ENCODE data around the gene TST.
"Not testable (repeated sequence)": the region's sequence is repeated elsewhere in the genome, so short reads cannot be mapped to it uniquely, and the experiment has no call there.

Gene TST

DNA sequence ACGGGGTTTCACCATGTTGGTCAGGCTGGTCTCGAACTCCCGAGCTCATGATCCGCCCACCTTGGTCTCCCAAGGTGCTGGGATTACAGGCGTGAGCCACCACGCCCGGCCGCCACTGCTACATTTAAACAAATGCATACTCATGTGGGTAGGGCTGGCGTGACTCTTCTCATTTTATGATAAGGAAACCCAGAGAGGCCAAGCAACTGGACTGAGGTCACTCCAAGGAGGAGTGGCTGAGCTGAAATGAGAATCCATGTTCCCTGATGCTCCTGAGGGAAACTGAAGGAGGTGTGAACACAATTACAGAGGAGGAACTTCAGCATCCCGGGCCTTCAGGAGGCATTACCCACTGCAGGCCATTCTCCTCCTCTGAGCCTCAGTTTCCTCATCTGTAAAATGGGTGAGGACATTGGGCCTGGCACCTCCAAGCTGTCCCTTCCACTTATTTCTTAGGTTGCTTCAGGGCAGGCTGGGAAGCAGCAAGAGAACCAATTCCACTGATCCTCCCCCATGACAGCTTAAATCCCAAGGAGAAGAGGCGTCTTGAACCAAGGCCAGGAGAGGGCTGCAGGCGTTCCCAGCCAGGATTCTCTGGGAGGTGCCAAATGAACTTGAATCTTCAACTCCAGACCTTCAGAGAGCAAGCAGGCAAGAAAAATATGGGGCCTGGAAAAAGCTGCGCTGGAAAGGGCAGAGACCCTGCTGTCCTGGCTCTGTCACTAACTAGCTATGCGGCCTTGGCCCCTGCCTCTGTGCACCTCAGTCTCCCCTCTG, 2.9 kb downstream of the TST start:
- no peak for DNase-seq (ENCODE audit: extremely low read depth in 1 of 2, low read depth in 1 of 2)

DNA sequence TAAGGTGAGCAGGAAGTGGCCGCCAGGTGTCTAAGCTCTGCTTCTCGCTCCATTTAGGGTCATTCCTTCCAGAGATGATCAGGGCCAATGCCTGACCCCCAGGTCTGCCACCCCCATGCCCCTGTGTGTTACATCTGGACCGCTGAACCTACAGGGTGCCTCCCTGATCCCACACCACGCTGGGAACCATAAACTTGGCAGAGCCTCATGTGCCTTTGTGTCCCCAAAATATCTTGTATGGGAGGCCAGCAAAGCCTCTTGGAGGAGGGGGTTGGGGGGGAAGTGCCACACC, 3.7 kb downstream of the TST start:
- no peak for DNase-seq (ENCODE audit: extremely low read depth in 1 of 2, low read depth in 1 of 2)

DNA sequence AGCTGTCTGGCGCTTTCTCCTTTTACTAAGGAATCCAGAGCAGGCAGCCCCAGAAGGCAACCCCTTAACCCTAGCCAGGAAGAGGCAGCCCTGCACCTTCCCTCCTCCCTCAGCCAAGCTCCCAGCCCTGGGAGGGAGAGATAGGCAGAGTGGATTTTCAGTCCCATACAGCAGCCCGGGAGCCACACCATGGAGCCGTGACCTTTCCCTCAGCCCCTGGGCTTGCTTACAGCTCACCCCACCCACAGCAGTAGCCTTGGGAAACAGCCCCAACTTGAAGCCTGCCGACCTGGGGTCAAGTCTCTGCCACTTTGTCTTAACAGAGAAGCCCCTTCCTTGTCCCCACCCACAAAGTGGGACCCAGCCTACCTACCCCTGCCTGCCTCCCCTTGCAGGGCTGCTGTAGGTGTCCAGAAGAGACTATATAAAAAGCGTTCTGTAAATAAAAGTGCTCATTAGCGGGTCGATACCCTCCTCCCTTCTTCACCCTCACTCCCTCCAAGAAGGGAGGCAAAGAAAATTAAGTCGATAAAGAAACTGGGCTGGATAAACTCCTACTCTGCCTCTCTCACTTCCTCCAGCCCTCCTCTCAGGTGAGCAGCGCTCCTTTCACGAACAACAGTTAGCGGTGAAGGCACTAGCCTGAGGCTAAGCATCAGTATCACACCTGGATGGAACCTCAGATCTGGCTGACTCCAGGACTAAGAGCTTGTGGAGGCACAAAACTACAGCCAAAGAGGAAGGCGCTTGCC, 4.2 kb downstream of the TST start:
- no peak for DNase-seq (ENCODE audit: extremely low read depth in 1 of 2, low read depth in 1 of 2)

DNA sequence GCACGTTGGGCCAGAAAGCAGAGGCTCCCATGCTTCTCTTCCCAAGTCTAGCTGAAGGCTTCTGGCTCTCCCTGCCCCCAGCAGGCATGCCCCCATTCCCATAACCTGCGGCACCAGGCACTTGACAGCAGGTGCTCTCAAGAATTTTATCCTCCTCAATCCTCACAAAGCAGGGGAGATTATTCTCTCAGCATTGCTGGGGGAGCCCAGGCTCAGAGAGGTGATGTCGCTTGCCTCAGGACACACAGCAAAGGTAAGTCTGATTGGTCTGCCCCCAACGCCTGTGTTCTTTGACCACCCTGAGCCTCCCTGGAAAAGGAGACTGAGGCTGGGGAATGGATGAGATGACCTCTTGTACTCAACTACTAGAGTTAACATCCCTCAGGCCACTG, 4.8 kb downstream of the TST start:
- no peak for DNase-seq (ENCODE audit: extremely low read depth in 1 of 2, low read depth in 1 of 2)

DNA sequence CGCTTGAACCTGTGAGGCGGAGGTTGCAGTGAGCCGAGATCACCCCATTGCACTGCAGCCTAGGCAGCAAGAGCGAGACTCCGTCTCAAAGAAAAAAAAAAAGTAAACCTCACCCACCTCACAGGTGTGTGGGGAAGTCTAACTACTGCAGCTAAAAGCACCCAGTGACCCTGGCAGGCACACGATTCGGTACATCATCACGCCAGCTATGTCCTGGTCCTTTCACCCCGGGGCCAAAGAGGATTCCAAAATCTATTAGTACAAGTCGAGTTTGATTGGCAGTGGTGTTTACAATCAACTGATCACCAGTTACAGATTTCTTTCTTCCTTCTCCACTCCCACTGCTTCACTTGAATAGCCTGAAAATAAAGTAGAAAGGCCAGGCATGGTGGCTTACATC, 6.3 kb downstream of the TST start:
- no peak for DNase-seq (ENCODE audit: extremely low read depth in 1 of 2, low read depth in 1 of 2)

DNA sequence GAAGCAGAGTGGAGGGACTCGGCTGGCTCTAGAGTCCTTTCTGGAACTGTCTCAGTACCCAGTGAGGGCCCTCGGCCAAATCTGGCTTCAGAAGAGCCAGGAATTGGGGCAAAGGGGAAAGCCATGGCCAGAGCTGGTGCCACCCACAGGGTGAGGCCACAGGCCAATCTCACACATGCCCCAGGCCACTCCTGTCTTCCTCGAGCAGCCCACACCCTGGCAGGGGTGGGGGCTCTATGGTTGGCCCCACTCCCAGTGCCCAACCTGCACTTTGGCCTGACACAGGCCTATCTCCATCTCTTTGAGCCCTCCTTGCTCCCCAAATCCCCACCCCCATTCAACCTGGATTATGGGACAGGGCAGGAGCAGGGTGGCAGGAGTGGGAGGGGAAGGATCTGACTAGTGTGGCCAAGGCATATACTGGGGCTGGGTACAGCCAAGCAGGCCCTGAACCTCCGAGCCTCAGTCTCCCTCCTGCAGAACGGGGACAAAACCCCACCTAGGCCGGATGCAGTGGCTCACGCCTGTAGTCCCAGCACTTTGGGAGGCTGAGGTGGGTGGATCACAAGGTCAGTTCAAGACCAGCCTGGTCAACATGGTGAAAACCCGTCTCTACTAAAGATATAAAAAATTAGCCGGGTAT, 6.9 kb downstream of the TST start:
- no peak for DNase-seq (ENCODE audit: extremely low read depth in 1 of 2, low read depth in 1 of 2)

DNA sequence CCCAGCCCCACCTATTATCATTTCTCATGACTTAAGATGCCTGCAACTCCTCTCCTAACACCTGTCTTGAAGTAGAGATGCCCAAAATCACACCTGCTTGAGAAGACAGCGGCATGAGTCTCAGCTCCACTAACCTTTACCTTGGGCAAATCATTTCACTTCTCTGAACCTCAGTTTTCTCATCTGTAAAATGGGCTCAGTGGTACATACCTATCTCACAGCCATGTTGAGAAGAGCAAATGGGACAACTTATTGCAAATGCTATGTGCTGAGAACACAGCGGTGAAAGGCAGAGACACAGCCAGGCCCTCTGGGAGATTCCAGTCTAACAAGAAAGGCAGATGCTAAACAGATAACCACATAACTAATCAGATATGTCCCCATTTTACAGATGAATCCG, 7.8 kb downstream of the TST start:
- DNase-seq (ENCODE audit: extremely low read depth in 1 of 2, low read depth in 1 of 2) = no peak

DNA sequence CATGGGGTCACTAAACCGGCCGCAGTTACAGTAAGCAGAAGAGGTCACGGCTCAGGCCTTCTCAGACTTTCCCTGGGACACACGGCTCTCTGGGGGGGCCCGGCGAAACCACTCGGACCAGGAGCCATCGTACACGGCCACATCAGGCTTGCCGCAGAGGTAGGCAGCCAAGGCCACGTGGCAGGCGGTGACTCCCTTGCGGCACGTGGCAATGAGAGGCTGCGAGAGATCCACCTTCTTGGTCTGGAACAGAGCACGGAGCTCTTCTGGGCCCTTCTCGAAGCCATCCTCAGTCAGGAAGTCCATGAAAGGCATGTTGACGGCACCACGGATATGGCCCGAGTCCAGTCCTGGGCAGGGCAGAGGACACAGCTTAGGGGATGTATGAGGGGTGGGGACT, 8.3 kb downstream of the TST start:
- DNase-seq (ENCODE audit: extremely low read depth in 1 of 2, low read depth in 1 of 2) = no peak

DNA sequence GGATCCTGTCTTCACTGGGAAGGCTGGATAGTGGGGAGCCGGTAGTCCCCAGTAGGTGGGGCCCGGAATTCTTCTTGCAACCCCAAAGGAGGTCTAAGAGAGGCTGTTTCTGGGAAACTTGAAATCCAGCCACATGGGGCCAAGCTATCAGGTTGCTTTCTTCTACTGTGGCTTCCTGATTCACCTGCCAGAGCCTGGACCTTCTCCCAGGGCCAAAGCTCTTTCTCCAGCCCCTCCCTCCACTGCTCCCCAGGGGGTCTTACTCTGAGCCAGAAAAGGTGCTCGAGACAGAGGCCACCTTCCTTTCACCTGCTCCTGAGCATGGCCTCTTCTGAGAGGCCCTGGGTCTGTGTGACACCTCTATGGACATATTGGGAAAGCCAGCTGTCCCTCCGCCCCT, 9.1 kb downstream of the TST start:
- no peak for DNase-seq (ENCODE audit: extremely low read depth in 1 of 2, low read depth in 1 of 2)

DNA sequence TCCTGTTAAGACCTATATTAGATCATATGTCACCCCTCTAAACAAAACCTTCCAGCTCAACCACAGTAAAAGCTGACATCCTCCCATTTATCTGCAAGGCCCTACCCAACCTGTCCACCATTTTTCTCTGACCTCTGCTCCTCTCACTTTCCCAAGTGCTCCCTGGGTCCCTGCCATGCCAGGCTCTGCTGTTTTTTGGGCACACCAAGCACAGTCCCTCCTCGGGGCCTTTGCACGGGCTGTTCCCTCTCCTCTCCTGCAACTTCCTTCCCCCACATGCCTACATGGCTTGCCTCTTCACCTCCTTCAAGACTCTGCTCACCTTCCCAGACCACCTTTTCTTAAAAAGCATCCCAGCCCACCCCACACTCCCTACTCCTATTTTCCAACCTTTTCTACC, 9.8 kb downstream of the TST start:
- no peak for DNase-seq (ENCODE audit: extremely low read depth in 1 of 2, low read depth in 1 of 2)

DNA sequence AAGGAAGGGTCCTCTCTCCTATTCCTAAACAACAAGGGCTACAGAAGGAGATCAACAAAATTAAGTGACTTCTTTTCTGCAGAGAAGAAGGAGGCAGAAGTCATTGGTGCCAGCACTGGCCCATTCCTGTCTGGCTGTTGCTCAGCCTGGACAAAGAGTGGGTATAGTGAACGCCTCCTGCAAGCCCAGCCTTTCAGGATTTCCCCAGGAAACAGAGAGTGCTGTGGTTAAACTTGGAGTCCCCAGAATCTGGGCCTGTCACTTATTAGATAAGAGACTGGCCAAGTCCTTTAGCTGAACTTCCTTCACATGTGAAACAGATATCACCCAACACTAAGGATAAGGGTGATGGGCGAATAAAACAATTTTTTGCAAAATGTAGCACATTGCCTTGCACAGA, 10.9 kb downstream of the TST start:
- no peak for DNase-seq (ENCODE audit: extremely low read depth in 1 of 2, low read depth in 1 of 2)

DNA sequence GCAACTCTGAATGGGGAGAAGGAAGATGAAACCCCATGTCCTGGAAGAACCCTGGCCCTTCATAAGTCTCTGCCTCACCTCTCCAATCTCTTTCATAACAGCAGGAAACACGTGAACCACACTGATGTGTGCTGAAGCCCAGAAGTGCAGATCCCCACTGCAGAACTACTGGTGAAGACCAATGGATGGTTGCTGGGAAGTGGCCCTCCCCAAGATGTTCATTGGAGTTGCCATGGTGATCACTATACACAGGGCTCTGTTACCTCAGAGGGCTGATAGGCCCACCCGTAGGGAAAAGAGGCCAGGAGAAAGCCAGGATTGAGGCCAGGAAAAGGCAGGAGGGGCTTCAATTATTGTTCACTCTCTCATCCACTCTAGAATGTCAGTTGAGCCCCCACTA, 11.6 kb downstream of the TST start:
- no peak for DNase-seq (ENCODE audit: extremely low read depth in 1 of 2, low read depth in 1 of 2)

DNA sequence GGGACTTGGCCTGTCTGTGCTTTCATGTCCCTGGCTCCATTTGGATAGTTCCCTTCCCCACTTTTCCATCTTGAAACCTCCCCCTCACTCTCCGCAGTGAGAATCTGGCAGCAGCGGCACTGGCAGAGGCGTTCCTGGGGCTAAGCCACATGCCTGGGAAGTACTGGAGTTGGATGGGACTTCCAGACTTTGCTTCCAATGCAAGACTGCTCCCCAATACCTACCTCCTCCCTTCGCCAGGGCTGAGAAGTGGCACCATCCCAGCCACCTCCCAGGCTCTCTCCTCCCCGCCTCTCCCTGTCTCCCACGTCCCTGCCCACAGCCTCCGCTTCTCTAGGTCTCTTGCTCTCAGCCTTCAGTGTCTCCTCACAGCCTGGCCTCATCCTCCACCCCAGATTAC, 16.6 kb downstream of the TST start:
- DNase-seq (ENCODE audit: extremely low read depth in 1 of 2, low read depth in 1 of 2) = no peak

DNA sequence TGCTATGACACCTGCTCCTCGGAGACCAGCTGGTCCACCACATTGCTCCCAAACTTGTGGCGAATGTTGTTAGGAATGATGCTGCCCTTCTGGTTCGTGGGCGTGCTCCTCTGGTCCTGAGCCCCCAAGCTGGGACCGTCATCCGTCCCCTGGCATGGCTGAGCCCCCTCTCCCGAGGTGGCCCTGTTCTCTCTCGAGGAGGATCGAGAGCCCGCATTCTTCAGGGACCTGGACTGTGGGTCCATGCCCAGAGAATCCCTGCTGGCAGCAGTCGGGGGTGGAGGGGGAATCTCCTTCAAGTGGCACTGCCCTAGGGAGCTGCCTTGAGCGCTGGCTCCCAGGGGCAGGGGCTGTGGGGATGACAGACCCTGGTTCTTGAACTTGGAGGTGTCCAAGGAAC, 17.4 kb downstream of the TST start:
- no peak for DNase-seq (ENCODE audit: extremely low read depth in 1 of 2, low read depth in 1 of 2)

DNA sequence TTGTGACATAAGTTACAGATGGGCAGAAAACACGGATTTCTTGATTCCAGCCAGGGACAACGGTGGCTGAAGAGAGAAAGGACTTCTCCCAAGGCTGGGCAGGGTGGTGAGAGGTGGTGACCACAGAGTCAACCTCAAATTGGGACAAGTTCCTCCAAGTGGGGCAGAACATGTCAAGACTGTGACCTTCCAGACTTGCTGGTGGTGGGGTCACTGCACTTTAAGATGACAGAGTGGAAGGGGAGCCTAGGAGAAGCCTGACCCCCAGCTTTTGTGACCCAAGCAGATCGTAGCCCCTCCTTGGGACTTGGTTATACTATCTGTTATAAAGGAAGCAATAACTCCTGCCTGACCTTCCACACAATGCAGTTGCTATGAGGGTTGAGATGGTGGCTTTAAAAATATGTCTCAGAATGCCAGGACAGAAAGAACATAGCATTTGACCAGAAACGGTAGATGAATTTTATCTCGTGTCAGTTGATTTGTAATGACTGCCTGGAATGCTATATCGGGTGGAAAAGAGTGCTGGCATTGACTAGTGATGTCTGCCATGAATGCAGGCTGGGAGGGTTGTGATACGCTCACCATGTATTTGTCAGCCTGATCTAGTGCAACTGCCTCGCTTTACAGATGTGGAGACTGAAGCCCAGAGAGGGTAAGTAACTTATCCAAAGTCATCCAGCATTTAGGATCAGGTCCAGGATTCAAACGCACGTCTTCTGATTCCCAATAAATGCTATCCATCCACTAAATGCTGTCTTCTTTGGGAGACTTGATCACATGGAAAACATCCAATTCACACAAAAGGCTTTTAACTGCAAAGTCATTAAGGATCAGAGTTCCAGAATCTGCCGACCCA, 18.3 kb downstream of the TST start:
- no peak for DNase-seq (ENCODE audit: extremely low read depth in 1 of 2, low read depth in 1 of 2)

DNA sequence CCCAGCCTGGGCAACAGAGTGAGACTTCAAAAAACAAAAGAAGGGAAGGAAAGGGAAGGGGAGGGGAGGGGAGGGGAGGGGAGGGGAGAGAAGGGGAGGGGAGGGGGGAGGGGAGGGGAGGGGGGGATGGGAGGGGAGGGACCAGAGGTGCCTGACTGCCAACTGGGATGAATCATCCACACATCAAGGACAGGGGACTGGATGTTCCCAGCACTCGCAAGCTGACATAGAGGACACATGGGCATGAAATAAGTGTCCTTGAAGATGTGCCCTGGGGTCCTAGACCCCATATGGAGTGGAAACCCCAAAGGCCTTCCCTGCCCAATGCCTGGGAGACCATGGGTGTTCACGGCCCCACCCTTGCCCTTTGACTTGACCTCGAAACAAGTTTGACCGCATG, 19.8 kb downstream of the TST start:
- no peak for DNase-seq (ENCODE audit: extremely low read depth in 1 of 2, low read depth in 1 of 2)

DNA sequence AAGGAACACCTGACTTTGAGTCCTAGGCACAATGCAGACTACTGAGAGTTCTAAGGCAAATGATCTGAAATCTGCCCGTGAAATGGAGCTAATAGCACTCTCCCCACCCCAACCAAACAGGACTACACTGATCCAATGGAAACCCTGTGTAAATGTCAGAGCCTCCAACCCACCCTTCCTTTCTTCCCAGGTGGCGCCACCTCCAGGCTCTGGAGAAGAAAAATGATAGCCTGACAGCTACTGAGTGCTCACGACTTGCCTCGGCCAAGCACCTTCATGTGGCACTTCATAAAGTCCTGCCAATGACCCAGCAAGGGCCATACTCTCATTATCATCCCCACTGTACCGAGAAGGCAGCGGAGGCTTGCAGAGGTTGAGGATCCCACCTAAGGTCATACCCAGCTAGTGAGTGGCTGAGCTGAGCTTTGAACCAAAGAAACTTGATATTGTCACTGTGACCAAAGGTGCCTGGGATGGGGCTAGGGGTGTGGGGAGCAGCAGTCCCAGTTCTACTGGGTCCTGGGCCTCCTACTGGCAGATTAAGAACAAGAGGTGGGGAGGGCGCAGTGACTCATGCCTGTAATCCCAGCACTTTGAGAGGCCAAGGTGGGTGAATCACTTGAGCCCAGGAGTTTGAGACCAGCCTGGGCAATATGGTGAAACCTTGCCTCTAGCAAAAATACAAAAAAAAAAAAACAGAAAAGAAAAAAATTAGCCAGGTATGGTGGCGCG, 20.5 kb downstream of the TST start:
- no peak for DNase-seq (ENCODE audit: extremely low read depth in 1 of 2, low read depth in 1 of 2)

DNA sequence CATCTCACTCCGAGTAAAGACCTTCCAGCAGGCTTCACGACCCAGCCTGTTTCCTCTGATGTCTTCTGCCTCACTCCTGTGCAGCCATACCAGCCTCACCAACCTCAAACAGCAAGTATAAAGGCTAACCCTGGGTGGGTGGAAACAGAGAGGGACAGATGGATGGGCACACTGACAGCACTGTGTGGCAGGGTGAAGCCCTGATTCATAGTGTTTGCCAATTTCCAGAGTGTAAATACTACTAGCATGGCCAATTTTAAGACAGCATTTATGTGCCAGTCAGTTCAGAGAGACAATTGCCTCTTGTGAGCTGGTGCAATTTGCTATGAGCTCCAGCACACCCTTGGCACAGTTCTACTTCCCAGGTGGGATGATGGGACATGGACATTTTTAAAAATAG, 21.5 kb downstream of the TST start:
- no peak for DNase-seq (ENCODE audit: extremely low read depth in 1 of 2, low read depth in 1 of 2)

DNA sequence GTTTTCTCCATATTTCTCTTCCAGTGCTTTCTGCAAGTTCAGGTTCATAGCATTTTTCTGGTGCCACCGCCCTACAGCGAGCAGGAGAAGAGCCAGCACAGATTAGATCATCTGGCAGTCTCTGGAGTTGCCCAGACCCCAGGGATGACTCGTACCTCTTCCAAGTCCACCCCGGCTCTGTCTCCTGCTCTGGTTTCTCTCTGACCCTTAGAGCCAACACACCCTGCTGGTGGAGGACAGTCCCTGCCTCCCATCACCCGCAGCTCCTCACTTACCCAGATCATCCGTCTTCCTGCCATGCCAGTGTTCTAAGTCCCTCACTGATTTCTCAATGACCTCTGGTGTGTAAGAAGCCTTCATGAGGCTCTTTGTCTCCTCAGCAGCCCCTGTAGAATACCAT, 28.0 kb downstream of the TST start:
- no peak for DNase-seq (ENCODE audit: extremely low read depth in 1 of 2, low read depth in 1 of 2)

DNA sequence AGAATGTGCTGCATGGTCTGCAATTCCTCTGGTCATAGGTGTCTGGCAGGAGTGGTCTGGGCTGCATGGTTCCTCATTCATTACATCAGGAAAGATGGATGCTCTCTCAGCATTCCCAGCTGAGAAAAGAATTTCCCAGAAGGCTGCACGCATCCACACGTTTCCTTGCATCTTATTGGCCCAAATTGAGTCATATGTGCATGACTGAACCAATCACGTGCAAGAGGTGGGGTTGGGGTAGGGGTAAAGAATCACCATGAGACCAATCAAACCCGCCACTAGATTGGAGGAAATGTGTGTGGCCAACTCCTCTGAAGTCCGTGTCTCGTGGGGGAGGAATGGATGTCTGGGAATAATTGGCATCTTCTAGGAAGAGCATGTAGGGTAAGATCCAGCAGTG, 28.8 kb downstream of the TST start:
- DNase-seq (ENCODE audit: extremely low read depth in 1 of 2, low read depth in 1 of 2) = no peak

DNA sequence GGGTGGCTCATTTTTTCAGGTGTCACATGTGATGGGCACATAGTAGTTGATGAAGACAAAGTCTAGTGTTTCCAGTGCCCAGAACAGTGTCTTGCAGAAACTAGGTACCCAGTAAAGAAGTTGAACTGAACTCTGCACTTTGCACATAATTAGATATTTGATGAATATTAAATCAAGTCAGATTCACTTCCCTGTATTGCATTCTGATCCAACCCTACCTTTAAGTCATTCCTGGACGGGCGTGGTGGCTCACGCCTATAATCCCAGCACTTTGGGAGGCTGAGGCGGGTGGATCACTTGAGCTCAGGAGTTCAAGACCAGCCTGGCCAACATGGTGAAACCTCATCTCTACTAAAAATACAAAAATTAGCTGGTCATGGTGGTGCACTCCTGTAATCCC, 30.2 kb downstream of the TST start:
- not testable (repeated sequence) for DNase-seq (ENCODE audit: extremely low read depth in 1 of 2, low read depth in 1 of 2)

All from activated CD8-positive, alpha-beta memory T cell treated with anti-CD3 and anti-CD28 coated beads for 1 hour (primary cell).